Measurements from ENCODE around the gene CNTLN. TPM values are rescaled to one million over a fixed set of nuclear protein-coding genes. Genes with fewer than 3 reads are reported as not detected.

Gene CNTLN
- total and polyA plus RNA-seq, 2 of the 13 experiments (the other 11 are each of a cell fraction or from before 2014, with no cell fraction given), result 1.5 to 5.7 TPM

DNA sequence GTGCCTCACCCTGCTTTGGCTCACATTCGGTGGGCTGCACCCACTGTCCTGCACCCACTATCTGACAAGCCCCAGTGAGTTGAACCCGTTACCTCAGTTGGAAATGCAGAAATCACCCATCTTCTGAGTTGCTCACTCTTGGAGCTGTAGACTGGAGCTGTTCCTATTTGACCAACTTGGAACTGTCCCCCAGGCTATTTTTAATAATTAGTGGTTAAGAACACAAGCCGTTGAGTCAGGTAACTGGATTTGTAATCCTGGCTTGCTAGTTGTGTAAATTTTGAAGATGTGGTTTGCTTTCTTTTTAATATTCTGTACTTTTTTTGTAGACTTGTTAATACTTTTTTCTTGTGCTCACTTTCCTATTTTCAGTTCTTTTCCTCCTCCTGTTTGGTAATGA lies 81.2 kb downstream of the CNTLN start (continued):
- TF ChIP-seq, protein P1, sequence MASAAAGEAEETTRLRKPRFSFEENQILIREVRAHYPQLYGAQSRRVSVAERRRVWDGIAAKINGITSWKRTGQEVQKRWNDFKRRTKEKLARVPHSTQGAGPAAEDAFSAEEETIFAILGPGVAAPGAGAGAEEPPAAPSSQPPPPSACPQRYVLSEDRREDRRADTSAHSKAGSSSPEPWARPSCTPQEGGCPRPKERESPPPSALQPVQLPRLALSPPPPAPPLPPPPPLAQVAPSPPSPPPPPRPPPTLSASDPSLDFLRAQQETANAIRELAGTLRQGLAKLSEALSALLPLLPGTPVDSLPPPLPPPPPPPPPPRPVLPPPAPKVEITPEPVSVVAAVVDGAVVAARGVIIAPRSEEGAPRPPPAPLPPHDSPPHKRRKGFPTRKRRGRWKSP (CRISPR knock-in tag; IDR thresholded peaks at IDR 0.05), result no peak
- TF ChIP-seq ZNF75D (CRISPR knock-in tag; IDR thresholded peaks at IDR 0.05; ENCODE audit: borderline replicate concordance), result no peak

DNA sequence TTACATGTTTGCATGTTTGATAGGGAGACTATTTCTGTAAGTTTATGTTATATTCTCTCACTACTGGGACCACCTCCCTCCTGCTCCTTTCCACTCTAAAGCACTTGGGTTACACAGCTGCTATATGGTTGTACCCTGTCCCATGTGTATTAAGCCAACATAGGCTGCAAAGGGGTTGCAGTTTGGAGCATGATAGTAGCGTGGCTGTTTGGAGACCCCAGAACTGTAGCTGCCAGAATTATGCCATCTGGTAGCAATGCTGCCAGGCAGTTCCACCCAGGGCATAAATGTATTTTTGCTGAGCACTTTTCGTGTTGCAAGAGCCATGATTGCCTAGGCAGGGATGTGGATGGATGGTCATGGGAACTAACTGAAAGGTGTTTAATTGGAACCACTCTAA lies 81.8 kb downstream of the CNTLN start:
- H3K36me3 ChIP-seq (replicated peaks in 1 of 2; ENCODE audit: control insufficient read depth in 1 of 2, insufficient read depth in 2 of 2, low read length in 2 of 2), result no peaks in the 10 kb centered on the region
- WGBS (ENCODE audit: low lambda C conversion rate), result 56% methylated on average over 2 of the region's 2 CpGs
- ChIA-PET CTCF (ENCODE audit: low intra/inter-chr PET ratio, low total read pairs) (no interaction called here), POLR2A (no interaction called here)
- TF ChIP-seq ZNF841 (CRISPR knock-in tag; IDR thresholded peaks at IDR 0.05; ENCODE audit: borderline replicate concordance) (no peak), HNRNPK (IDR thresholded peaks at IDR 0.05; ENCODE audit: low read depth, low read length, poor library complexity, severe bottlenecking) (no peak), TARDBP (CRISPR knock-in tag; IDR thresholded peaks at IDR 0.05) (no peak), MEF2D (CRISPR knock-in tag; IDR thresholded peaks at IDR 0.05) (no peak), DR1 (CRISPR knock-in tag; IDR thresholded peaks at IDR 0.05) (no peak), NR1H2 (CRISPR knock-in tag; IDR thresholded peaks at IDR 0.05; ENCODE audit: borderline replicate concordance, low read depth) (no peak), ZNF230 (CRISPR knock-in tag; IDR thresholded peaks at IDR 0.05) (no peak), ATF1 (CRISPR knock-in tag; IDR thresholded peaks at IDR 0.05) (no peak), ZNF678 (CRISPR knock-in tag; IDR thresholded peaks at IDR 0.05) (no peak), BCL6 (CRISPR knock-in tag; IDR thresholded peaks at IDR 0.05) (no peak), ZNF17 (CRISPR knock-in tag; IDR thresholded peaks at IDR 0.05) (no peak), MTF2 (CRISPR knock-in tag; IDR thresholded peaks at IDR 0.05; ENCODE audit: borderline replicate concordance) (no peak)
- TF ChIP-seq, protein P2, sequence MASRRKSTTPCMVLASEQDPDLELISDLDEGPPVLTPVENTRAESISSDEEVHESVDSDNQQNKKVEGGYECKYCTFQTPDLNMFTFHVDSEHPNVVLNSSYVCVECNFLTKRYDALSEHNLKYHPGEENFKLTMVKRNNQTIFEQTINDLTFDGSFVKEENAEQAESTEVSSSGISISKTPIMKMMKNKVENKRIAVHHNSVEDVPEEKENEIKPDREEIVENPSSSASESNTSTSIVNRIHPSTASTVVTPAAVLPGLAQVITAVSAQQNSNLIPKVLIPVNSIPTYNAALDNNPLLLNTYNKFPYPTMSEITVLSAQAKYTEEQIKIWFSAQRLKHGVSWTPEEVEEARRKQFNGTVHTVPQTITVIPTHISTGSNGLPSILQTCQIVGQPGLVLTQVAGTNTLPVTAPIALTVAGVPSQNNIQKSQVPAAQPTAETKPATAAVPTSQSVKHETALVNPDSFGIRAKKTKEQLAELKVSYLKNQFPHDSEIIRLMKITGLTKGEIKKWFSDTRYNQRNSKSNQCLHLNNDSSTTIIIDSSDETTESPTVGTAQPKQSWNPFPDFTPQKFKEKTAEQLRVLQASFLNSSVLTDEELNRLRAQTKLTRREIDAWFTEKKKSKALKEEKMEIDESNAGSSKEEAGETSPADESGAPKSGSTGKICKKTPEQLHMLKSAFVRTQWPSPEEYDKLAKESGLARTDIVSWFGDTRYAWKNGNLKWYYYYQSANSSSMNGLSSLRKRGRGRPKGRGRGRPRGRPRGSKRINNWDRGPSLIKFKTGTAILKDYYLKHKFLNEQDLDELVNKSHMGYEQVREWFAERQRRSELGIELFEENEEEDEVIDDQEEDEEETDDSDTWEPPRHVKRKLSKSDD (CRISPR knock-in tag; IDR thresholded peaks at IDR 0.05; ENCODE audit: low read depth), result no peak
- TF ChIP-seq, protein P3, sequence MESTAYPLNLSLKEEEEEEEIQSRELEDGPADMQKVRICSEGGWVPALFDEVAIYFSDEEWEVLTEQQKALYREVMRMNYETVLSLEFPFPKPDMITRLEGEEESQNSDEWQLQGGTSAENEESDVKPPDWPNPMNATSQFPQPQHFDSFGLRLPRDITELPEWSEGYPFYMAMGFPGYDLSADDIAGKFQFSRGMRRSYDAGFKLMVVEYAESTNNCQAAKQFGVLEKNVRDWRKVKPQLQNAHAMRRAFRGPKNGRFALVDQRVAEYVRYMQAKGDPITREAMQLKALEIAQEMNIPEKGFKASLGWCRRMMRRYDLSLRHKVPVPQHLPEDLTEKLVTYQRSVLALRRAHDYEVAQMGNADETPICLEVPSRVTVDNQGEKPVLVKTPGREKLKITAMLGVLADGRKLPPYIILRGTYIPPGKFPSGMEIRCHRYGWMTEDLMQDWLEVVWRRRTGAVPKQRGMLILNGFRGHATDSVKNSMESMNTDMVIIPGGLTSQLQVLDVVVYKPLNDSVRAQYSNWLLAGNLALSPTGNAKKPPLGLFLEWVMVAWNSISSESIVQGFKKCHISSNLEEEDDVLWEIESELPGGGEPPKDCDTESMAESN (CRISPR knock-in tag; conservative IDR thresholded peaks at IDR 0.05), result no peak
- TF ChIP-seq, protein P4, sequence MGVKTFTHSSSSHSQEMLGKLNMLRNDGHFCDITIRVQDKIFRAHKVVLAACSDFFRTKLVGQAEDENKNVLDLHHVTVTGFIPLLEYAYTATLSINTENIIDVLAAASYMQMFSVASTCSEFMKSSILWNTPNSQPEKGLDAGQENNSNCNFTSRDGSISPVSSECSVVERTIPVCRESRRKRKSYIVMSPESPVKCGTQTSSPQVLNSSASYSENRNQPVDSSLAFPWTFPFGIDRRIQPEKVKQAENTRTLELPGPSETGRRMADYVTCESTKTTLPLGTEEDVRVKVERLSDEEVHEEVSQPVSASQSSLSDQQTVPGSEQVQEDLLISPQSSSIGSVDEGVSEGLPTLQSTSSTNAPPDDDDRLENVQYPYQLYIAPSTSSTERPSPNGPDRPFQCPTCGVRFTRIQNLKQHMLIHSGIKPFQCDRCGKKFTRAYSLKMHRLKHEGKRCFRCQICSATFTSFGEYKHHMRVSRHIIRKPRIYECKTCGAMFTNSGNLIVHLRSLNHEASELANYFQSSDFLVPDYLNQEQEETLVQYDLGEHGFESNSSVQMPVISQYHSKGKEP (CRISPR knock-in tag; IDR thresholded peaks at IDR 0.05), result no peak
- no peak overlapping the region for H3K9ac ChIP-seq (ENCODE audit: insufficient read depth, low read depth, low read length)
- FAIRE-seq, result no peak
- no peak for DNase-seq (ENCODE audit: low spot score)
- H2AFZ ChIP-seq (ENCODE audit: low read length), result no peak overlapping the region
- no peaks in the 10 kb centered on the region for H3K27me3 ChIP-seq (ENCODE audit: control insufficient read depth in 1 of 2, insufficient read depth in 2 of 2, low read length in 2 of 2)
- no peaks in the 10 kb centered on the region for H4K20me1 ChIP-seq (ENCODE audit: insufficient read depth, low read length)
- H3K27ac ChIP-seq (ENCODE audit: extremely low read length, insufficient read depth, low read length), result no peak overlapping the region
- no peaks in the 10 kb centered on the region for H3K4me1 ChIP-seq (ENCODE audit: insufficient read depth, low read length)
- intact Hi-C loops (cut with micrococcal nuclease; ENCODE audit: unreplicated experiment), result loop anchor here (5.0 kb wide), 1 partner anchor 246 kb away; no protein-coding TSS in a partner anchor
- in situ Hi-C loops (cut with HindIII; ENCODE audit: extremely low pct_ligation_motif_present, low pct_unique_long_range_greater_than_20kb), result no loop called here
- no peak overlapping the region for H3K4me3 ChIP-seq (replicated peaks in 1 of 3; ENCODE audit: insufficient read depth in 1 of 3, low read depth in 2 of 3, low read length in 3 of 3)
- H3K79me2 ChIP-seq (ENCODE audit: insufficient read depth, low read length), result no peaks in the 10 kb centered on the region
- H3K9me3 ChIP-seq (ENCODE audit: low read length), result peaks cover 27% of the 10 kb centered on the region
- no peak for ATAC-seq
- BruUV-seq (replicated peaks), result no TSS peak
- no peak overlapping the region for H3K4me2 ChIP-seq (ENCODE audit: low read depth, low read length)
